ENCODE data around the gene MARK3. TPM values are rescaled to one million over a fixed set of nuclear protein-coding genes. Genes with fewer than 3 reads are reported as not detected.

The MARK3 gene
- polyA plus RNA-seq, 1 donor: 157 TPM

DNA sequence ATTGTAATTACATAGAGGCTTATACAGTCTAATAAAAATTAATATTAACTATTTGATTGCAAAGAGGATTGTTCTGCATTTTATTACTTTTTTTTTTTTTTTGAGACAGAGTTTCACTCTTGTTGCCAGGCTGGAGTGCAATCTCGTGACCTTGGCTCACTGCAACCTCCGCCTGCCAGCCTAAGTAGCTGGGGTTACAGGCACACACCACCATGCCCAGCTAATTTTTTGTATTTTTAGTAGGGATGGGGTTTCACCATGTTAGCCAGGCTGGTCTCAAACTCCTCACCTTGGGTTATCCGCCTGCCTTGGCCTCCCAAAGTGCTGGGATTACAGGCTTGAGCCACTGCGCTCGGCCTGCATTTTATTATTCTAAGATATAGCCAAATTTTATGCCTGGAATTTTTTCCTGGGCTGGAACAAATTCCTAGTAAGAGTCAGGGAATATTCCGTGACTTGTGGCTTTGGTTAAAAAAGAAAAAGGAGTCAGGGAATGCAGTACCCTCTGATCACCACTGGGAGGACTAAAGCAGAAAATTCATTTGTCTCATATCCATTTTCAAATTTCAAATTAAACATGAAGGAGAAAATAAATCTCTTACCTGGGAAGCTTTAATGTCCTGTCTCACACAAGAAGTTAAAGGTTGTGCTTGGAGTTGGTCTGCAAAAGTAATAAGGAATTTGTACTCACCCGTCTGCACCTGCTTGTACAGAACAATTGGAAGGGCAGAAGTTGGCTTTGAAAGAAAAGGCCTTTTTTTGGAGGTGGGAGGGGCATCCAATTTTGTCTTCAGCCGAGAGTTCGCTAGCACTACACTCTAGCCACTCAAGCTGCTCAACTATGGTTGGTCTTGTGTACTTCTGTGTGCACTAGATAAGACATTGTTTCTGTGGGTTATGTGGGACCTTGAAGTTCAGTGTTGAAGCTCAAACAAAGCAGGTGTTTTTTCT lies 8.7 kb downstream of the MARK3 start:
- DNase-seq: no peak

DNA sequence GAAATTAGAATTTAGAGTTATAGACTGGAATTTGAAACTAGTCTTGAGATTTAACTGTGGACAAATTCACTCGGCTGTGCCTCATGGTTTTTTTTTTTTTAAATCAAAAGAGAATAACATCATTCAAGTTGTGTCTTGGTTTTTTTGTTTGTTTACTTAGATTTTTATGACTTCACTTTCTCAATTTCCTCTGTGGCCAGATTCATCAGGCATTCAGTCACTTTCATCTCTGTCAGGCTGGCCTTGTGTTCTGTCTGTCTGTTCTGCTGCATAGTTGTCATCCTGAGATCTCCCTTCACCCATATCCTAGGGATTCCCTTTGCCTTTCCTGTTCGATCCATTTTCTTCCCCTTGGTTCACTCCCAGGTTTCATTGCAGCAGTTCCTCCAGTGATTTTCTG lies 10.0 kb downstream of the MARK3 start:
- DNase-seq: no peak

DNA sequence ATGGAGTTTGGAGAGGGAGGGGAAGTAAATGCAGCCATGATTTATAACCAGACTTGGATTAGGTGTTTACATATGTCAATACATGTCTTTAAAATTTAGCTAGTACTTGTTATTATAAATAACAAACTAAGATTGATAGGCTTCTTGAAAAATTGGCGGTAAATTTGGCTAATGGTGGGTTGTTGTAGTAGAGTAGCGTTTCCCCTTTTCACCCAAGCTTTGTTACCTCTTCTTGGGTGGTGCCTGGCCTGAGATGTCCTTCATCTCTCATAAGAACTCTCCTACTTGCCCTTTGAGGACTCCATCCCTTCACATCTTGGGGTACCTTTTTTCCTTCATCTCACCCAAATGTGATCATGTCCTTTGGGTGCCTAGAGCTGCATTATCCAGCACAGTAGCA lies 11.2 kb downstream of the MARK3 start:
- no peak for DNase-seq

DNA sequence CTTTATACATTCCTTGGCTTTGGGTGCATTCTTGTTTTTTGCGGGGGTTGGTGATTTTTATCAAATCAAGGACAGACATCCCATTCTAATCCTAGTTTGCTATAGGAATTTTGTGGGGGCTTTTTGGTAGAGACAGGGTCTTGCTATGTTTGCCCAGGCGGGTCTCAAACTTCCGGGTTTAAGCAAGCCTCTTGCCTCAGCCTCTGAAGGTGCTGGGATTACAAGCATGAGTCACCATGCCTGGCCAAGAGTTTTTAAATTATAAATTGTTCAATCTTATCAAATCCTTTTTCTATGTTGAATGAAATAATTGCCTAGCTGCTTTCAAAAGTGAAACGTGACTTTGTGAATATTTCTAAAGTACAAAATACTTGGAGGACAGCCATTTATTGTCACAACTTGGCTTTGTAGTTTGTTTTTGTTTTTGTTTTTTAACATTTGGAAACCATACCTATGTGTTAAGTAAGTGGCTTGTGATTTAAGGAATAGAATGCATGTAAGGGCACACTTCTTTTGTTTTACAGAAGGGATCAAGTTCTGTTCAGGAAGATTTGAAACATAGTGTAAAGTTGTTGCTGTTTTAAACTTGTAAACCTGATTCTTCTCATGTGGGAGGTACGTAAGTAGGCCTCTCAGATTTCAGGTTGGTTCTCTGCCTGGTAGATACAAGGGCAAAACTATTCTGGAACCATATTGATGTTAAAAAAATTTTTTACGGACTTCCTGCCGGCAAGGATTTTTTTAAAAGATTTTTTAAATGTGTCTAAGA lies 13.4 kb downstream of the MARK3 start:
- no peak for DNase-seq

DNA sequence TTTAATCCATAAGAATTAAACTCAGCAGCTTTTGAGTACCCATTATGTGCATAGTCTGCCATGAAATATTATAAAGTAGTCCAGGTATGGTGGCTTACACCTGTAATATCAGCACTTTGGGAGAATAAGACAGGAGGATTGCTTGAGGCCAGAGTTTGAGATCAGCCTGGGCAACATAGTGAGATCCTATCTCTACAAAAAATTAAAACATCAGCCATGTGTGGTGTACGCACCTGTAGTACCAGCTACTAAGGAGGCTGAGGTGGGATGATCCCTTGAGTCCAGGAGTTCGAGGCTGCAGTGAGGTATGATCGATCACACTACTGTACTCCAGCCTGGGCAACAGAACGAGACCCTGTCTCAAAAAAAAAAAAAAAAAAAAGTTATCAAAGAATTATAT lies 15.3 kb downstream of the MARK3 start:
- no peak for DNase-seq

DNA sequence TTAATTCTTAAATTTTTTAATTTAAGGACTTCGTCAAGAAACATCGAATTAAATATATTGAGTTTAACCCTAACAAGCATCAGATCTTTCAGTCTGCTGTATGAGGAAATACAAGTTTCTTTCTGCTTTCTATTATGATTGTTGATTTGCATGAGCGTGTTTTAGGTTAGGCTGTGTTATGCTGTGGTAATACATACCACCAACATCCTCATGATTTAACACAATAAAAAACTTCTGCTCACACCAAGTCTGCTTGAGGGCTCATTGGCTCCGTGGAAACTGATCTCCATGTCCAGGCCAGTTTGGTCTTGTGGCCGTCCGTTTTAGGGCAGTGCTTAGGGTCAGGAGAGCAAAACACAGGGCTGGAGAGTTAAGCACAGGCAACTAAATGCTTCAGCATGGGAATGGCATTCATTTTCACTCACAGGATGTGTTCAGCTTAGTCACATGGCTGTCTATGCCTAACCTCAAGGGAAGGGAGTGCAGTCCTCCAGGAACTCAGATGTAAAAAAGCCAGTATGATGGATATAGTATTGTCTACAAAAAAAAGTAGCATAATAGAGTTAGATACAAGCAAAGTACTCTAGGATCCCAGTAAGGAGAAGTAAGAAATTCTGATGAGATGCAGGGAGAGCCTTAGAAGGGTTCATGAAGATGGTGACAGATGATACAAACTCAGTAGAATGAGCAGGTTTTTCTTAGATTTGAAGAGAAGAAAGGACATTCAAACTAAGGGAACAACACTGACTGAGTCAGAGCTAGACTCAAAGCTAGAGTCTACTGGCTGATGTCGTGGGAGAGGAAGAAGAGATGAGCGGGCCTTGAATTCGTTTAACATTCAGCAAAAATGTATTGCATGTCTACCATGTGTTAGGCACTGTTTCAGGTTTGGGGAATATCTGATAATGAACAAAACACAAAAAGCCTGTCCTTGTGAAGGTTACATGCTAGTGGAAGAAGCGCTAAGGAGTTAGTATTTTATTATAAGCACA lies 16.3 kb downstream of the MARK3 start:
- DNase-seq: no peak

DNA sequence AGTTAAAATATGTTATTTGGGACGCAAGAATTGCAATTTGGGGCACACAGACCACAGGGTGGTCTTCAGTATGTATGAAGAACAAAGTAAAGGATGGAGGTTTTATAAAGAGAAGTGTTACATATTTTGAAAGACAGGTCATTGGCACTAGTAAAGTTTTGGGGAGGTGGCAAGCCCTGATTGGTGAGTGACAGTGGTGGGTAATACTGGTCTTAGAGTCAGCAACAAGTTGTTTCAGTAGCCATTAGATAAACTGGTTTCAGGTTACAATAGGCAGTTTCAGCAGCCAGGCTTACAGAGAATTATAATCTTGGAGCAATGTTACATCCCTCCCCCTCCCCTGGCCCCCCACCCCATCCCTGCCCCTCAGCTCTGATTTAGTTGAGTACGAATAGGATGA lies 17.5 kb downstream of the MARK3 start:
- DNase-seq: no peak

DNA sequence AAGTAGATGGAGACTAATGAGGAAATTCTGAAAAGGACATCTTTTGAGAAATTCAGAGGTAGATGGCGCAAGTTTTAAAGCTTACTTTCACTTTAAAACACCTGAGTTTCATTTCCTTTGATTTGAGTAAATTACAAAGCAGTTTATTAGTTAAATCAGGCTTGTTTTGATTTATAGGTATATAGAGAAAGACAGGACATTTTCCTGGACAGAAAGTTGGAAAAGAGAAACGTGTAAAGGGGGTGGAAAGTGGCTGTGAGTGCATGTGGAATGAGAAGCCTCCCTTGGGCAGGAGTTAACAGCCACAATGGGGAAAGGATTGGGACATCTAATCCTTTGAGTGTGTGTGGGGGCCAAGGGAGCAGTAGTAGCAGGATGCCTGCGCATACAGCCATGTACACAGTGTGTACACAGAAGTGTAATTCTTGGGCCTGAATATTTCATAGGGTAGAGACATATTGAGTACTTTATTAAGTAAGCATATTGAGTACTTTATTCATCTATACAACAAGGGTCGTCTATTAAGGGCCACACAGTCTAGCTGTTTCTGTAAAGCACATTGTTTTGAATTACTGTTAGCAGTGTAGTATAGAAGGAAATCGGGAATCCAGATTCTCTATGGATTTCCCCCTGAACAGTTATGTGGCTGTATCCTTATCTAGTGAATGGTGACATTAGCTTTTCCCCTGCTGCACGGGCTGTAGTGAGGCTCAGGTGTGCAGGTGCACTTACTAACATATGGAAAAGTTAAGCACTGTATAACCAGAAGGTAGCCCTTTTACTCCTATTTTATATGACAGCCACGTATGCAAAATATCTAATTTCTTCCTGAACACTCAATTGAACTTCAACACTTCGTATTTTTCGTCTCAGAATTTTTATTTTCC lies 19.1 kb downstream of the MARK3 start:
- DNase-seq: no peak

DNA sequence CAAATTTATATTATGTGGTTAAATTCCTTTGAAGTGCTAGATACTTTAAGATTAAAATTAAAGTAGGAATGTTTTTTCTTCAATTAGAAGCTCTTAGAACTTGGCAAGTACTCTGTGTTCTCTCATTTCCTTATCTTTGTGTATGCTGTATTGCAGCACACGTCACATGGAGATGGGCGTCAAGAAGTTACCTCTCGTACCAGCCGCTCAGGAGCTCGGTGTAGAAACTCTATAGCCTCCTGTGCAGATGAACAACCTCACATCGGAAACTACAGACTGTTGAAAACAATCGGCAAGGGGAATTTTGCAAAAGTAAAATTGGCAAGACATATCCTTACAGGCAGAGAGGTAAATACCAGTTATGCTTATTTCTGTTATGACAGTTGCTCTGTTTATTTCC lies 19.7 kb downstream of the MARK3 start:
- no peak for DNase-seq

DNA sequence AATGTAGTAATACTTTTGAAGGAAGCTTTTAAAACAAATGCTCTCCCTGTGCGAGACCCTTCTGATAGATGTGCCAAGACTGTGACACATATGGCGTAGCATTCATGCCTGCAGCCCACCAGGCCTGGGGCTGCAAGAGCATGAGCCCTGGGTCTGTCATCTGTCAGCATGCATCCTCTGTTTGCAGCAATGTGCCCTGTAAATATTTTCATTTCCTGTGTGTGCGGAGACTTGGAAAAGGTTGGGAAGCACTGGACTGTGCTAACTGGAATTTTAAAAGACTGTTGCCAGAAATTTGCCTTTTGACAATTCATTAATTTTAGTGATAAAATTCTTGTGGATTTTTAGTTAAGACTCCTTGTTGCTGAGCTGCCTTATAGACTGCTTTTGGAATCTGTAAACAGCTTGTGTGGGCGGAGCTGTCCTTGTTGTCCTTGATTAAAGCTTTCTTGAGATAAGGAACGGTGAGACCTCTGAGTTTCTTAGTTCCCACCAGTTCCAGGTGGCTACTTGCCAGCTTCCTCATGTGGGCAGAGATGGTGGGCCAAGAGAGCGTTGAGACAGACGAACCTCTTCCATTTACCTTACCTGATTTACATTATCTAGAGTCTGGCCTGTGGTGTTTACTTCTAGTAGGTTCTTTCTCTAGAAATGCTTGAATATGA lies 23.4 kb downstream of the MARK3 start:
- no peak for DNase-seq

DNA sequence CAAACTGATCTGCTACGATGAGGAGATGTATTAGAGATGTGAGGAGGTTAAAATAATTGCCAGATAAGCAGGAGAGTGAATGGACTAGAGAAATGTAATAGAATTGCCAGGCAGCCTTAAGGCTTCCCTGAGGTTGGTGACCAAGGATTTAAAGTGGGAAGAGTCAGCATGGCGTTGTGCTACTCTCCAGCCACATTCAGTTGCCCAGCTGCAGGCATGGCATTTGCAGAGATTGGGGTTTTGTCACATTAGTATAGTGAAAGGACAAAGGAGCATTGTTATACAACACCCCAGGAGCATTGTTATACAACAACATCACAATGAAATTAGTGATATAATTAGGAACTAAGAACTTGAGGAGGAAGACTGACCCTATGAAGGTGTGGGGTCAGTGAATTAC lies 31.7 kb downstream of the MARK3 start:
- DNase-seq: no peak

DNA sequence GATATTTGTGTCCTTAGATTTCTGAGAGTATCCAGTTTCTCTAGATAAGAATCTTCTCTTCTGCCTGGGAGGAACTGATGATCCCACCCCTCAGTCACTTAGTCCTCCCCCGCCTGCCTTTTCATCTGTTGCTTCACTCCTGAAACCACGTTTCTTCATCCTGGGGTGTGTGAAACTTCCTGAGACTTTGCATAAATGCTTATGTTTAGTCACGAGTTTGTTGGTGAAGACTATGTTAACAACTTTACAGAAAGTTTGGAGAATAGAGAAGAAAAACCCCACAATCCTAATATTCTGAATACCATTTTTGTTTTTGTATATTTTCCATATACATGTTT lies 33.2 kb downstream of the MARK3 start:
- no peak for DNase-seq

DNA sequence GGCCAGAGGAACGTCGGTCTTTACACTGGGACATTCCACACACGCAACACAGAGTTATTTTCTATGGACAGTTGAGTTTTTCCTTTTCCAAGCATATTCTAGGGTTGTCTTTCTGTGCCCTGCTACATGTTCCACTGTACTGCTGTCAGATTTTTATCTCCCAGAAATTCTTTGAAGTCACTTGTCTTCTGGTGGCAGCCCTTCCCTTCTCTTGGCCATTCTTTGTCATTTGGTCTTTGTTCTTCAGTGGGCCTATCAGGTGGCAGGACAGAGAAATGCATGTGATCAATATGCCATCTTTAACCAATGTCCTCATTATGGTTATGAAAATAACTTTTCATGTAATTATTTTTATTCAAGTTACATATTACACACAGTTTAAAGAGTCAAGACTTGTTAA lies 36.3 kb downstream of the MARK3 start:
- DNase-seq: no peak

DNA sequence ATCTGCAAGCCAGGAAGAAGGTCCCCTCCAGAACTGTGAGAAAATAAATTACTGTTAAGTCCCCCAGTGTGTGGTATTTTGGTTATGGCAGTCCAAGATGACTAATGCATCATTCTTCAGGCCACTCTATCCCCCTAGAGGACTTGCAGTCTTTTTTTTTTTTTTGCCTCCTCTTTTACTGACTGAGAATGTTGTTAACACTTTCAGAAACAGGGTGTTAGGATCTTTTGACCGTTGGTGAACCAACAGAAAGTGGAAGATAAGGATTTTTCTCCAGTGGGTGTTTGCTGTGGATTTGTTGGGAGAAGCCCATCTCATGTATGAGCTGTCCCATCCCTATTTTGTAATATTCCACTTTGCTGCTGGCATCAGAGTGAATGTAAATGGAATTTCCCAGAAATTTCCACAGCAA lies 37.8 kb downstream of the MARK3 start:
- DNase-seq: no peak

DNA sequence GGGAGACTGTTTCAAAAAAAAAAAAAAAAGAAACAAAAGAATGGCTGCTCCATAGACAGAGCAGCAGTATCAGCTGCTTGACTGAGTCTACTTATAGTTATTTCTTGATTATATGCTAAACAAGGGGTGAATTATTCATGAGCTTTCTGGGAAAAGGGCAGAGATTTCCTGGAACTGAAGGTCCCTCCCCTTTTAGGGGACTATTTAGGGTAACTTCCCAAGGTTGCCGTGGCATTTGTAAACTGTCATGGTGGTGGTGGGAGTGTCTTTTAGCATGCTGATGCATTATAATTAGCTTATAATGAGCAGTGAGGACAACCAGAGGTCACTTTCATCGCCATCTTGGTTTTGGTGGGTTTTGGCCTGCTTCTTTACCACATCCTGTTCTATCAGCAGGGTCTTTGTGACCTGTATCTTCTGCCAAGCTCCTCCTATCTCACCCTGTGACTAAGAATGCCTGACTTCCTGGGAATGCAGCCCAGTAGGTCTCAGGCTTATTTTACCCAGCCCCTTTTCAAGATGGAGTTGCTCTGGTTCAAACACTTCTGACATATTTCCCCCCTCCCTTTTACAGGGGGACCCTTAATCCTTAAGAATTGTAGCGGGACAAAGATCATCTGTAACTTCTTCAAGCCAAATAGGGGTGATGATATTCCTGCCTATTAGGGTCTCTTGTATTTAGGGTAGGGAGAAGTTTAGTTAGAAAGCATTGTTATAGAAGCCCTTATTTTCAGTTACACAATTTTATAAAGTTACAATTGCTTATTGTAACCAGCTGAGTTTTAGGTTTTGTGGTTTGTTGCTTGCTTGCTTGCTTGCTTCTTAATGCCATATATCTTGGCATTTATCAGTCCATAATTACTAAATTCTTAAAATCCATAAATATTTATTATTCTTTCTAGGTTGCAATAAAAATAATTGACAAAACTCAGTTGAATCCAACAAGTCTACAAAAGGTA lies 42.5 kb downstream of the MARK3 start:
- DNase-seq: no peak

DNA sequence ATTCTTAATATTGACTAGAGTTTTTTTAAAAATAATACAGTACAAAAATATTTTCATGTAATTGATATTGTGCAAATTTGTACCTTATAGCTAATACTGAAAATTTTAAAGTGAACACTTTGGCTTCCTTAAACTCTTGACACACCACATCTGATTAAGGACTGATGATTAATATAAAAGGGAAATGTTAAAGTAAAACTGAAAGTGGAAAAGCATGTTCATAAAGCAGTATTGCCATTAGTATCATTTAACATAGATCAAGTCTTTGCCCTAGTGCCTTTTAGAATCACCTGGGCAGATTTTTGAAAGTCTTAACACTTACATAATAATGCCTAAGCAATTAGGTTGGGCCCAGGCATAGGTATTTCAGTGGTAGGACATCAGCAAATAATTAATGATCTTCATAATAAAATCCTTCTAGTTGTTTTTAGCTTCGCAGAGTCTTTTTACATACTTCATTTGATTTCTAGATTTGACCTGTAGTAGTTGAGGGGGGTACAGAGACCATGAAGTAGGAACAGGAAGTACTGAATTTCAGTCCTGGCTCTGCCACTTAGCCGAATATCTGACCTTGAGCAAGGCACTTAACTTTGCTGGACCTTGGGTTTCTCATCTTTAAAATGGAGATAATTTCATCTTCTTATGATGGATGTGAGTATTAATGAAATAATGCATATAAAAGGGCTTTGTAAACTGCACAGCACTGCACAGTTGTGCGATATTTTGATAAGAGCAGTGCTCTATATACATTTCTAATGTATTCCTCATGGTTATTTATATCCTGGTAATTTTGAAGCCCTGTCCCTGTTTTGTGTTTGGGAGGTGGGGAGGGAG lies 43.7 kb downstream of the MARK3 start:
- DNase-seq: no peak

DNA sequence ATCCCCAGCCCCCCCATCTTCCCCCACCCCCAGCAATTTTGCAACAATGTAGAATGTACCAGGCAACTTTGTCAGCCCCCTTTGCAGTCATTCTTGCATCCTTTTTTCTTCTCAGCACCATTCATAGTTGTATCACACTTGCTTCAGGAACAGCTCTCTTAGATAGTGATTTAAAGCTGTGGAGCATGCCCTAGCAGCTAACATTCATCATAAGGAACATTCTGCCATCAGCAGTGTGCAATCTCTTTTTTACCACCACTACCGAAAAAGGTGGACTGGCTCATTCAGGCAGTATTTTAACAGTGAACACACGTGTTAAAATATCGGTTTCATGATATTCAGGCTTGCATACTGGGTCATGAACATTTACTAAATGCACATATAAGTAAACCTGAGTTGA lies 45.1 kb downstream of the MARK3 start:
- no peak for DNase-seq

DNA sequence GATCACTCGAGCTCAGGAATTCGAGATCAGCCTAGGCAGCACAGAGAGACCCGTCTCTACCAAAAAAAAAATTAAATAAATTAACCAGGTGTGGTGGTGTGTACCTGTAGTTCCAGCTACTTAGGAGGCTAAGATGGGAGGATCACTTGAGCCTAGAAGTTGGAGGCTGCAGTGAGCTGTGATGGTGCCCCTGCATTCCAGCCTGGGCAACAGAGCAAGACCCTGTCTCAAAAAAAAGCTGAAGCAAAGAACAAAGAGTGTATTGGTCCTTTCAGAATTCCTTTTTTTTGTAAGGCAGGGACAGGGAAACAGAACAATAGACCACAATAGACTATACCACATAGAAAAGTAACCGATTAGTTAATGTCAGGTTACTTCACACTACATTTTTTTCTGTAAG lies 47.4 kb downstream of the MARK3 start:
- DNase-seq: no peak

Data from left kidney (tissue), 2 donors.